Neuron (in vitro differentiated cells): ENCODE results near the gene SLC19A3.
"Not testable (repeated sequence)": the region's sequence is repeated elsewhere in the genome, so short reads cannot be mapped to it uniquely, and the experiment has no call there.

ENCODE experiments used
- H2AFZ ChIP-seq: one replicate; pipeline ENCODE4 v1.6.1; 2013; ENCODE audit warnings: low read depth, mild to moderate bottlenecking, inconsistent platforms, low read length, moderate library complexity
- H3K27me3 ChIP-seq: one replicate; pipeline ENCODE4 v1.6.1; 2013; ENCODE audit warnings: low read length; ENCODE audit not compliant: insufficient read depth
- H3K36me3 ChIP-seq: one replicate; pipeline ENCODE4 v1.6.1; 2013; ENCODE audit warnings: low read length; ENCODE audit not compliant: insufficient read depth
- H3K4me1 ChIP-seq: one replicate; pipeline ENCODE4 v1.6.1; 2013; ENCODE audit warnings: low read length; ENCODE audit not compliant: insufficient read depth
- H3K4me3 ChIP-seq: 2 replicates; pipeline ENCODE4 v1.5.1; 2013; ENCODE audit warnings: mild to moderate bottlenecking, low read length, moderate library complexity
- H3K9me3 ChIP-seq: one replicate; pipeline ENCODE4 v1.6.1; 2013; ENCODE audit warnings: low read length

Gene SLC19A3

GRCh38 chr2:227722821-227723220 lies 5.0 kb upstream of the SLC19A3 start:
- H3K27me3 ChIP-seq, H3K4me1 ChIP-seq, H3K36me3 ChIP-seq, H3K9me3 ChIP-seq, H2AFZ ChIP-seq, H3K4me3 ChIP-seq: not testable (repeated sequence)

GRCh38 chr2:227720680-227721079 lies 2.9 kb upstream of the SLC19A3 start:
- Histone ChIP-seq H3K4me1 (no peaks in the 10 kb centered on the region), H3K9me3 (no peaks in the 10 kb centered on the region), H3K27me3 (peaks cover 4% of the 10 kb centered on the region), H3K4me3 (no peak overlapping the region), H3K36me3 (no peaks in the 10 kb centered on the region), H2AFZ (no peak overlapping the region)

GRCh38 chr2:227719641-227720040 lies 1.8 kb upstream of the SLC19A3 start:
- Histone ChIP-seq H3K4me3 (no peak overlapping the region), H3K27me3 (peaks cover 4% of the 10 kb centered on the region), H3K9me3 (no peaks in the 10 kb centered on the region), H3K4me1 (no peaks in the 10 kb centered on the region), H3K36me3 (no peaks in the 10 kb centered on the region), H2AFZ (no peak overlapping the region)

GRCh38 chr2:227716501-227716900 lies 1.3 kb downstream of the SLC19A3 start:
- H3K36me3 ChIP-seq, result no peaks in the 10 kb centered on the region
- no peak overlapping the region for H3K4me3 ChIP-seq
- H3K9me3 ChIP-seq, result no peaks in the 10 kb centered on the region
- no peaks in the 10 kb centered on the region for H3K4me1 ChIP-seq
- no peak overlapping the region for H2AFZ ChIP-seq
- H3K27me3 ChIP-seq, result peaks cover 4% of the 10 kb centered on the region

GRCh38 chr2:227713291-227713690 lies 4.5 kb downstream of the SLC19A3 start:
- Histone ChIP-seq H3K9me3 (no peaks in the 10 kb centered on the region), H3K4me1 (no peaks in the 10 kb centered on the region), H3K36me3 (no peaks in the 10 kb centered on the region), H3K27me3 (peaks cover 4% of the 10 kb centered on the region), H2AFZ (no peak overlapping the region), H3K4me3 (no peak overlapping the region)

GRCh38 chr2:227710986-227711385 lies 6.8 kb downstream of the SLC19A3 start:
- Histone ChIP-seq H3K4me3 (no peak overlapping the region), H3K4me1 (no peaks in the 10 kb centered on the region), H3K27me3 (no peaks in the 10 kb centered on the region), H3K36me3 (no peaks in the 10 kb centered on the region), H2AFZ (no peak overlapping the region), H3K9me3 (no peaks in the 10 kb centered on the region)

- H3K9me3 ChIP-seq, result no peaks in the 10 kb centered on the region
- no peak overlapping the region for H3K4me3 ChIP-seq
- H3K4me1 ChIP-seq, result no peaks in the 10 kb centered on the region
- no peaks in the 10 kb centered on the region for H3K36me3 ChIP-seq
- H3K27me3 ChIP-seq, result no peaks in the 10 kb centered on the region
- no peak overlapping the region for H2AFZ ChIP-seq
These were observed 10.4 kb downstream of the SLC19A3 start for GRCh38 chr2:227707390-227707789.

GRCh38 chr2:227706859-227707258 lies 11.0 kb downstream of the SLC19A3 start:
- Histone ChIP-seq H3K27me3 (no peaks in the 10 kb centered on the region), H3K36me3 (no peaks in the 10 kb centered on the region), H3K4me1 (no peaks in the 10 kb centered on the region), H3K4me3 (no peak overlapping the region), H3K9me3 (no peaks in the 10 kb centered on the region), H2AFZ (no peak overlapping the region)

- H3K36me3 ChIP-seq, result no peaks in the 10 kb centered on the region
- H2AFZ ChIP-seq, result no peak overlapping the region
- no peaks in the 10 kb centered on the region for H3K9me3 ChIP-seq
- no peaks in the 10 kb centered on the region for H3K27me3 ChIP-seq
- no peak overlapping the region for H3K4me3 ChIP-seq
- H3K4me1 ChIP-seq, result no peaks in the 10 kb centered on the region
These were observed 13.9 kb downstream of the SLC19A3 start for GRCh38 chr2:227703961-227704360.

- Histone ChIP-seq H3K27me3 (no peaks in the 10 kb centered on the region), H2AFZ (no peak overlapping the region), H3K4me1 (no peaks in the 10 kb centered on the region), H3K9me3 (no peaks in the 10 kb centered on the region), H3K4me3 (no peak overlapping the region), H3K36me3 (no peaks in the 10 kb centered on the region)
These were observed 14.5 kb downstream of the SLC19A3 start for GRCh38 chr2:227703280-227703732.

- Histone ChIP-seq H3K9me3 (no peaks in the 10 kb centered on the region), H3K27me3 (no peaks in the 10 kb centered on the region), H3K4me3 (no peak overlapping the region), H2AFZ (no peak overlapping the region), H3K4me1 (no peaks in the 10 kb centered on the region), H3K36me3 (no peaks in the 10 kb centered on the region)
These were observed 16.3 kb downstream of the SLC19A3 start for GRCh38 chr2:227701556-227701955.

- Histone ChIP-seq H3K9me3 (no peaks in the 10 kb centered on the region), H2AFZ (no peak overlapping the region)
These were observed 20.7 kb downstream of the SLC19A3 start for GRCh38 chr2:227696990-227697679.

GRCh38 chr2:227687189-227687588 lies 30.6 kb downstream of the SLC19A3 start:
- Histone ChIP-seq H3K4me1 (no peaks in the 10 kb centered on the region), H3K4me3 (no peak overlapping the region), H3K27me3 (no peaks in the 10 kb centered on the region), H2AFZ (no peak overlapping the region), H3K9me3 (no peaks in the 10 kb centered on the region), H3K36me3 (no peaks in the 10 kb centered on the region)

More at GRCh38 chr2:227696990-227697679, 20.7 kb downstream of the SLC19A3 start:
- no peaks in the 10 kb centered on the region for H3K36me3 ChIP-seq
- no peak overlapping the region for H3K4me3 ChIP-seq
- no peaks in the 10 kb centered on the region for H3K4me1 ChIP-seq
- no peaks in the 10 kb centered on the region for H3K27me3 ChIP-seq

- Histone ChIP-seq H2AFZ (no peak overlapping the region), H3K9me3 (no peaks in the 10 kb centered on the region), H3K27me3 (no peaks in the 10 kb centered on the region), H3K4me3 (no peak overlapping the region), H3K36me3 (no peaks in the 10 kb centered on the region), H3K4me1 (no peaks in the 10 kb centered on the region)
These were observed 33.6 kb downstream of the SLC19A3 start for GRCh38 chr2:227684258-227684657.
